RWPE2 (cell line): ENCODE results near the gene RPS6KA5.

Experiments
- ATAC-seq: fragments of 200-7000 bp; cut with Tn5 transposase; 3 replicates; pipeline ENCODE4 v1.9.1; 2021; ENCODE audit warnings: low read depth
- DNase-seq: peaks from one replicate; pipeline ENCODE4 v3.0.0-alpha.2; 2020; ENCODE audit warnings: low spot score
- H3K27ac ChIP-seq: fragments of 450-650 bp; 2 replicates; pipeline ENCODE4 v1.5.1; 2017; ENCODE audit warnings: mild to moderate bottlenecking; ENCODE audit not compliant: poor library complexity, severe bottlenecking
- H3K27me3 ChIP-seq: fragments of 250-450 bp; sonication (Bioruptor Pico); 2 replicates; pipeline ENCODE4 v1.5.1; 2021; ENCODE audit warnings: mild to moderate bottlenecking, moderate library complexity; ENCODE audit not compliant: insufficient read depth, poor library complexity, severe bottlenecking
- H3K36me3 ChIP-seq: fragments of 250-450 bp; sonication (Bioruptor Pico); 2 replicates; pipeline ENCODE4 v1.5.1; 2020; ENCODE audit warnings: low read depth, mild to moderate bottlenecking, moderate library complexity
- H3K4me1 ChIP-seq: fragments of 250-450 bp; sonication (Bioruptor Pico); 2 replicates; pipeline ENCODE4 v1.5.1; 2021; ENCODE audit warnings: mild to moderate bottlenecking, moderate library complexity; ENCODE audit not compliant: insufficient read depth, poor library complexity, severe bottlenecking
- H3K4me3 ChIP-seq: fragments of 250-450 bp; sonication (Bioruptor Pico); 2 replicates; pipeline ENCODE4 v1.5.1; 2021; ENCODE audit warnings: mild to moderate bottlenecking, moderate library complexity; ENCODE audit not compliant: severe bottlenecking
- H3K9me3 ChIP-seq: fragments of 250-450 bp; sonication (Bioruptor Pico); 2 replicates; pipeline ENCODE4 v1.5.1; 2021; ENCODE audit warnings: mild to moderate bottlenecking, moderate library complexity; ENCODE audit not compliant: severe bottlenecking
- CTCF ChIP-seq: fragments of 450-650 bp; IDR thresholded peaks from one replicate; pipeline ENCODE4 v1.5.1; 2017; ENCODE audit warnings: mild to moderate bottlenecking, moderate library complexity; ENCODE audit not compliant: poor library complexity, severe bottlenecking

Gene RPS6KA5

GRCh38 chr14:91067186-91067585 is 6.7 kb upstream of the RPS6KA5 start:
- H3K4me3 ChIP-seq: no peak overlapping the region
- H3K36me3 ChIP-seq: no peaks in the 10 kb centered on the region
- DNase-seq: no peak
- peaks cover 2% of the 10 kb centered on the region for H3K9me3 ChIP-seq
- no peak for TF ChIP-seq CTCF
- ATAC-seq: no peak
- no peaks in the 10 kb centered on the region for H3K4me1 ChIP-seq
- H3K27ac ChIP-seq: no peak overlapping the region
- no peaks in the 10 kb centered on the region for H3K27me3 ChIP-seq

- H3K27me3 ChIP-seq: no peaks in the 10 kb centered on the region
- DNase-seq (no peak), ATAC-seq (no peak)
- peaks cover 5% of the 10 kb centered on the region for H3K4me1 ChIP-seq
- H3K36me3 ChIP-seq: no peaks in the 10 kb centered on the region
- peaks cover 2% of the 10 kb centered on the region for H3K9me3 ChIP-seq
- TF ChIP-seq CTCF: no peak
- H3K27ac ChIP-seq: no peak overlapping the region
- H3K4me3 ChIP-seq: no peak overlapping the region
Observed at GRCh38 chr14:91065266-91065665, 4.8 kb upstream of the RPS6KA5 start.

GRCh38 chr14:91063119-91063518 is 2.7 kb upstream of the RPS6KA5 start:
- H3K9me3 ChIP-seq: no peaks in the 10 kb centered on the region
- H3K4me1 ChIP-seq: peaks cover 10% of the 10 kb centered on the region
- H3K4me3 ChIP-seq: no peak overlapping the region
- no peaks in the 10 kb centered on the region for H3K36me3 ChIP-seq
- no peaks in the 10 kb centered on the region for H3K27me3 ChIP-seq
- no peak for ATAC-seq
- no peak for DNase-seq
- TF ChIP-seq CTCF: no peak
- H3K27ac ChIP-seq: no peak overlapping the region

GRCh38 chr14:91062600-91062999 is 2.2 kb upstream of the RPS6KA5 start:
- Histone ChIP-seq H3K4me3 (no peak overlapping the region), H3K36me3 (no peaks in the 10 kb centered on the region), H3K9me3 (no peaks in the 10 kb centered on the region), H3K27me3 (no peaks in the 10 kb centered on the region), H3K27ac (no peak overlapping the region), H3K4me1 (peaks cover 10% of the 10 kb centered on the region)
- ATAC-seq: no peak
- DNase-seq: no peak
- TF ChIP-seq CTCF: no peak

- no peaks in the 10 kb centered on the region for H3K27me3 ChIP-seq
- DNase-seq: no peak
- no peak for ATAC-seq
- H3K9me3 ChIP-seq: no peaks in the 10 kb centered on the region
- no peak overlapping the region for H3K27ac ChIP-seq
- no peaks in the 10 kb centered on the region for H3K36me3 ChIP-seq
- no peak for TF ChIP-seq CTCF
- H3K4me3 ChIP-seq: peak overlapping the region; percentile 36
- peaks cover 10% of the 10 kb centered on the region for H3K4me1 ChIP-seq
Observed at GRCh38 chr14:91061056-91061887, 831 bp upstream of the RPS6KA5 start.
